ENCODE data around the gene SHC1. TPM values are rescaled to one million over a fixed set of nuclear protein-coding genes. Genes with fewer than 3 reads are reported as not detected.

SHC1 gene
- total and polyA plus RNA-seq, 4 experiments from 2014 or later, result 36.4 to 81.7 (median 61.4) TPM

DNA sequence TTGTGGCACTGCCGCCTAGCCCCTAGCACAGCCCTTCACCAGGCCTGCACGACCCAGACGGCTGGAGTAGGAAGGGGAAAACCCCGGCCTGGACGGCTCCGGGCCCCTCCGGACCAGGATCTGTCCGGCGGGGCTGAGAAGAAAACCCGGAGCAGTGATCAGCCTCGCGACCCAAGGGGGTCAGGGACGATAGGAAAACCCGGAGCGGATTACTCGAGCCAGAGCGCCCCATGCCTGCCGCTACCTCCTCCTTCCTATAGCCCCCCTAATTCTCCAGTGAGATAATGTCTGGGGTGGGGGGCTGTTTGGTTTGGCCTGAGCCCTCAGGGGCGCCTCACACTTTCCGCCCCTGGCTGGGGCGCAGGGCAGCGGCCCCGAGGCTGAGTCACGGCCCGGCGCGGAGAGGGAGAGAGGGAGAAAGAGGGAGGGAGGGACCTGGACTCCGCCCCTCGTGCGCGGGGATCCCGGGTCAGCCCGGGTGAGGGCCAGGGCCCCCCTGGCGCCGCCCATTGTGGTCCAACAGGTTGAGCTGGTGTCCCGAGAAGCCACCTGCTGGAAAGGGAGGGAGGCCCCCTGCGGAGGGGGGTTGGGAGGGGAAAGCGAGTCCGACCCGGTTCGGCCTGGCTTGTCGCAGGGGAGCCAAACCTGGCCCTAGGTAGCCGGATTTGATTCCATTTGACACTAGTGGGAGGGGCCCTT is 30.3 kb upstream of the SHC1 start:
- no peaks in the 10 kb centered on the region for H3K27me3 Mint-ChIP-seq
- peak; percentile 71 to 90 (median 76) for DNase-seq
- Histone ChIP-seq H3K27me3 (ENCODE audit: insufficient read depth, low read length) (no peaks in the 10 kb centered on the region), H3K4me3 (ENCODE audit: low read length in 2 of 2) (peak overlapping the region; percentile 78 to 80), H3K27ac (ENCODE audit: low read depth, low read length) (peak overlapping the region; percentile 92), H3K4me1 (ENCODE audit: insufficient read depth, low read length) (peaks cover 49% of the 10 kb centered on the region), H3K36me3 (ENCODE audit: insufficient read depth, low read length) (no peaks in the 10 kb centered on the region), H3K9me3 (ENCODE audit: control insufficient read depth in 1 of 2, low read length in 2 of 2) (no peaks in the 10 kb centered on the region)
- H3K4me3 Mint-ChIP-seq, result peak overlapping the region; percentile 88 to 99 (median 96)
- intact Hi-C loops (cut with micrococcal nuclease), result loop anchor here (5.0 kb wide), 2 partner anchors 51 to 444 kb away; partner anchors contain the start of genes ADAM15 and UBE2Q1
- peaks cover 32 to 68% (median 44%) of the 10 kb centered on the region in 4 donors for H3K4me1 Mint-ChIP-seq
- ChIA-PET POLR2A (ENCODE audit: partially characterized antibody) (interaction anchor here (0.6 to 38.9 kb wide), 7 partner anchors 8 to 84 kb away, joined by 3 to 1543 read pairs (median 14); partner anchors contain the start of genes CKS1B, EFNA4, FLAD1 and LENEP), CTCF (ENCODE audit: partially characterized antibody) (interaction anchor here (0.8 to 16.3 kb wide), 8 partner anchors 14 to 84 kb away, joined by 3 to 381 read pairs (median 21); partner anchors contain the start of genes CKS1B, FLAD1, PBXIP1 and SHC1)
- peaks cover 0 to 2% (median 0%) of the 10 kb centered on the region in 8 donors for H3K9me3 Mint-ChIP-seq
- H3K27ac Mint-ChIP-seq, result peak overlapping the region; percentile 89 to 99 (median 95)
- peaks cover 0 to 24% of the 10 kb centered on the region in 2 donors for H3K36me3 Mint-ChIP-seq

GRCh38 chr1:155000411-155000725 is 29.8 kb upstream of the SHC1 start:
- peak overlapping the region; percentile 92 for H3K27ac ChIP-seq (ENCODE audit: low read depth, low read length)
- peaks cover 28 to 63% (median 43%) of the 10 kb centered on the region in 4 donors for H3K4me1 Mint-ChIP-seq

GRCh38 chr1:154999571-155000410 is 29.2 kb upstream of the SHC1 start:
- peaks cover 25 to 57% (median 39%) of the 10 kb centered on the region in 4 donors for H3K4me1 Mint-ChIP-seq
- peak overlapping the region; percentile 52 to 55 for H3K4me3 ChIP-seq (ENCODE audit: low read length in 2 of 2)
- H3K27me3 ChIP-seq (ENCODE audit: insufficient read depth, low read length), result no peaks in the 10 kb centered on the region
- H3K4me3 Mint-ChIP-seq, result peak overlapping the region; percentile 92 to 99 (median 94)
- H3K4me1 ChIP-seq (ENCODE audit: insufficient read depth, low read length), result peaks cover 39% of the 10 kb centered on the region
- intact Hi-C loops (cut with micrococcal nuclease), result loop anchor here (1.0 to 5.0 kb wide), 6 partner anchors 16 to 442 kb away; partner anchors contain the start of genes ADAM15, CKS1B, FLAD1 and PYGO2
- peaks cover 0 to 24% of the 10 kb centered on the region in 2 donors for H3K36me3 Mint-ChIP-seq
- H3K27ac Mint-ChIP-seq, result peak overlapping the region; percentile 90 to 98 (median 98)
- no peaks in the 10 kb centered on the region for H3K9me3 ChIP-seq (ENCODE audit: control insufficient read depth in 1 of 2, low read length in 2 of 2)
- H3K36me3 ChIP-seq (ENCODE audit: insufficient read depth, low read length), result no peaks in the 10 kb centered on the region
- POLR2A ChIA-PET (ENCODE audit: partially characterized antibody), result interaction anchor here (0.6 to 38.9 kb wide), 6 partner anchors 15 to 63 kb away, joined by 3 to 1543 read pairs (median 18); partner anchors contain the start of genes ADAM15, CKS1B, FLAD1 and PBXIP1
- H3K27me3 Mint-ChIP-seq, result no peaks in the 10 kb centered on the region
- H3K27ac ChIP-seq (ENCODE audit: low read depth, low read length), result peak overlapping the region; percentile 92
- DNase-seq, result peak in 4 of 5 donors; percentile 45 to 83 (median 50)
- CTCF ChIA-PET (ENCODE audit: partially characterized antibody), result interaction anchor here (0.6 to 16.3 kb wide), 19 partner anchors 10 to 440 kb away, joined by 3 to 381 read pairs (median 6); partner anchors contain the start of genes CKS1B, FLAD1, PBXIP1 and PMVK
- H3K9me3 Mint-ChIP-seq, result peaks cover 0 to 2% (median 0%) of the 10 kb centered on the region in 8 donors

More at GRCh38 chr1:155000411-155000725, 29.8 kb upstream of the SHC1 start:
- H3K27me3 ChIP-seq (ENCODE audit: insufficient read depth, low read length), result no peaks in the 10 kb centered on the region
- H3K9me3 Mint-ChIP-seq, result peaks cover 0 to 2% (median 0%) of the 10 kb centered on the region in 8 donors
- no peaks in the 10 kb centered on the region for H3K9me3 ChIP-seq (ENCODE audit: control insufficient read depth in 1 of 2, low read length in 2 of 2)
- DNase-seq, result peak in 1 of 5 donors; percentile 43
- H3K4me3 Mint-ChIP-seq, result peak overlapping the region; percentile 92 to 99 (median 94)
- ChIA-PET CTCF (ENCODE audit: partially characterized antibody) (interaction anchor here (0.9 to 16.3 kb wide), 13 partner anchors 13 to 174 kb away, joined by 3 to 381 read pairs (median 12); partner anchors contain the start of genes CKS1B, FLAD1, PBXIP1 and PMVK), POLR2A (ENCODE audit: partially characterized antibody) (interaction anchor here (0.7 to 38.9 kb wide), 4 partner anchors 14 to 63 kb away, joined by 8 to 1543 read pairs (median 170); partner anchors contain the start of genes ADAM15, CKS1B, FLAD1 and PBXIP1)
- H3K4me1 ChIP-seq (ENCODE audit: insufficient read depth, low read length), result peaks cover 44% of the 10 kb centered on the region
- no peaks in the 10 kb centered on the region for H3K27me3 Mint-ChIP-seq
- H3K36me3 ChIP-seq (ENCODE audit: insufficient read depth, low read length), result no peaks in the 10 kb centered on the region
- peaks cover 0 to 24% of the 10 kb centered on the region in 2 donors for H3K36me3 Mint-ChIP-seq
- intact Hi-C loops (cut with micrococcal nuclease), result loop anchor here (5.0 kb wide), 2 partner anchors 52 to 443 kb away; partner anchors contain the start of genes ADAM15 and UBE2Q1
- peak overlapping the region; percentile 52 to 80 for H3K4me3 ChIP-seq (ENCODE audit: low read length in 2 of 2)
- peak overlapping the region; percentile 90 to 98 (median 98) for H3K27ac Mint-ChIP-seq

DNA sequence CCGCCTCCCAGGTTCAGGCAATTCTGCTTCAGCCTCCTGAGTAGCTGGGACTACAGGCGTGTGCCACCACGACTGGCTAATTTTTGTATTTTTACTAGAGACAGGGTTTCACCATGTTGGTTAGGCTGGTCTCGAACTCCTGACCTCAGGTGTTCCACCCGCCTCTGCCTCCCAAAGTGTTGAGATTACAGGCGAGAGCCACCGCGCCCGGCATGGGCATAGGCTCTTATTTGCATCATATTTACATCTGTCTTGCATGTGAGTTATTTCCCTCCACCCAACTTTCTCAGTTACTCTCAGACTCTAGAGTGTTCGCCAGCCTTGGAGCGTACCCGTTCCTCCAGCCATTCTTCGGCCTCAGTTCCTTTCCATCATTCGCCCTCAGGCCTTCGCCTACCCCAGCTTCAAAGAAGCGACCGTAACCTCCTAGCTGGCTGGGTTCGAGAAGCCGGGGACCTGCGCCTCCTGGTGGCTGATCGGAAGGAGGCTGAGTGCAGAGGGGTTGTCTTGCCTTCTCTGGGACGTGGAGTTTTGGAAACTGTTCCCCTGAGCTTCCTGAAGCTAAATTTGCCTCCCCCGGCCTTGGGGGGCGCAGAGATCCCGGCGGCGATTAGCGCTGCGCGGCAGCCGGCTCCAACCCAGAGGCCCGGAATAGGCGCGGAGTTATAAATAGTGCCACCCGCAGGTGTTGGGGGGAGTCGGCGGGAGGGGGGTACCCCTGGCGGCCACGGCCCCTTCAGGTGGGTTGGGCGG is 28.4 kb upstream of the SHC1 start:
- DNase-seq, result peak; percentile 52 to 72 (median 65)
- intact Hi-C loops (cut with micrococcal nuclease), result loop anchor here (1.0 kb wide), 4 partner anchors 16 to 38 kb away; partner anchors contain the start of genes CKS1B, FLAD1 and PYGO2
- no peaks in the 10 kb centered on the region for H3K9me3 ChIP-seq (ENCODE audit: control insufficient read depth in 1 of 2, low read length in 2 of 2)
- no peaks in the 10 kb centered on the region for H3K27me3 ChIP-seq (ENCODE audit: insufficient read depth, low read length)
- Mint-ChIP-seq H3K27ac (peak overlapping the region; percentile 88 to 96 (median 94)), H3K4me1 (peaks cover 20 to 49% (median 32%) of the 10 kb centered on the region in 4 donors), H3K36me3 (peaks cover 0 to 19% of the 10 kb centered on the region in 2 donors), H3K9me3 (peaks cover 0 to 2% (median 0%) of the 10 kb centered on the region in 8 donors), H3K27me3 (no peaks in the 10 kb centered on the region), H3K4me3 (peak overlapping the region; percentile 62 to 91 (median 88))
- POLR2A ChIA-PET (ENCODE audit: partially characterized antibody), result interaction anchor here (1.4 to 38.9 kb wide), 4 partner anchors 15 to 62 kb away, joined by 4 to 1543 read pairs (median 170); partner anchors contain the start of genes CKS1B, FLAD1, PBXIP1 and PMVK
- CTCF ChIA-PET (ENCODE audit: partially characterized antibody), result interaction anchor here (0.6 to 16.3 kb wide), 18 partner anchors 9 to 439 kb away, joined by 3 to 381 read pairs (median 7); partner anchors contain the start of genes CKS1B, FLAD1, PBXIP1 and PMVK
- H3K4me1 ChIP-seq (ENCODE audit: insufficient read depth, low read length), result peaks cover 31% of the 10 kb centered on the region
- no peaks in the 10 kb centered on the region for H3K36me3 ChIP-seq (ENCODE audit: insufficient read depth, low read length)
- peak overlapping the region in 1 of 2 donors; percentile 46 for H3K4me3 ChIP-seq (ENCODE audit: low read length in 2 of 2)
- peak overlapping the region; percentile 92 for H3K27ac ChIP-seq (ENCODE audit: low read depth, low read length)

DNA sequence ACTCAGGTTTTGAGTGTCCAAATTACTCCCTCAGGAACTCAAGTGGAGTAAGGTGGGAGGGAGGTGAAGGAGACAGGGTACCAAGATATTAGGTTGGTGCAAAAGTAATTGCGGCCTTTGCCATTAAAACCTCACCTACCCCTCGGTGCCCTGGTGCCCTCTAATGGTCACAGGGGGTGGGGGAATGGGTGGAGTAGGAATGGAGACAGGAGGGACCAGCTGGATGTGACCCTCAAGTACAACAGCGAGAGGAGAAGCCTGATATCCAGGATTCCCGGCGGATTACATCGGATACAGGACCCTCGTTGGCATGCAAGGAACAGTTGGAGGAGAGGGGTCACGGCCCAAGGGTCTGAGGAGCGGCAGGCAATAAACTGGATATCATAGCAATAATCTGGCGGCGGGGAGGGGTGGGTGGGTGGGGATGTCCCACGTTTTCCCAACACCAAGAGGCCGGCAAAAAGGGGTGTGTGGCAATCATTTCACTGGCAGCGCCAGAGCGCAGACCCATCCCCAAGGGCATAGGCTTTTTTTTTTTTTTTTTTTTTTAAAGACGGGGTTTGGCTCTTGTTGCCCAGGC is 27.7 kb upstream of the SHC1 start:
- Histone ChIP-seq H3K27ac (ENCODE audit: low read depth, low read length) (no peak overlapping the region), H3K36me3 (ENCODE audit: insufficient read depth, low read length) (no peaks in the 10 kb centered on the region), H3K27me3 (ENCODE audit: insufficient read depth, low read length) (no peaks in the 10 kb centered on the region), H3K4me1 (ENCODE audit: insufficient read depth, low read length) (peaks cover 29% of the 10 kb centered on the region), H3K9me3 (ENCODE audit: control insufficient read depth in 1 of 2, low read length in 2 of 2) (no peaks in the 10 kb centered on the region), H3K4me3 (ENCODE audit: low read length in 2 of 2) (no peak overlapping the region)
- DNase-seq, result no peak
- Mint-ChIP-seq H3K27ac (peak overlapping the region in 6 of 7 donors; percentile 18 to 96 (median 79)), H3K4me1 (peaks cover 20 to 43% (median 31%) of the 10 kb centered on the region in 4 donors), H3K36me3 (peaks cover 0 to 19% of the 10 kb centered on the region in 2 donors), H3K4me3 (peak overlapping the region in 3 of 8 donors; percentile 20 to 69 (median 62)), H3K9me3 (peaks cover 0 to 3% (median 0%) of the 10 kb centered on the region in 8 donors), H3K27me3 (no peaks in the 10 kb centered on the region)
- intact Hi-C loops (cut with micrococcal nuclease), result no loop called here
- CTCF ChIA-PET (ENCODE audit: partially characterized antibody), result interaction anchor here (0.6 to 16.3 kb wide), 12 partner anchors 11 to 81 kb away, joined by 3 to 381 read pairs (median 16); partner anchors contain the start of genes CKS1B, FLAD1, PBXIP1 and PMVK
- POLR2A ChIA-PET (ENCODE audit: partially characterized antibody), result interaction anchor here (1.0 to 38.9 kb wide), 5 partner anchors 8 to 61 kb away, joined by 3 to 1543 read pairs (median 27); partner anchors contain the start of genes CKS1B, FLAD1, PBXIP1 and PMVK
